ENCODE measurements around the gene EXD2.
"Not testable (repeated sequence)": the region's sequence is repeated elsewhere in the genome, so short reads cannot be mapped to it uniquely, and the experiment has no call there.

Gene EXD2

GRCh38 chr14:69281450-69282169 lies 90.3 kb downstream of the EXD2 start:
- DNase-seq (ENCODE audit: low spot score) = no peak

GRCh38 chr14:69282448-69282847 lies 91.2 kb downstream of the EXD2 start:
- DNase-seq (ENCODE audit: low spot score) = no peak

- DNase-seq (ENCODE audit: low spot score) = no peak
Observed at GRCh38 chr14:69284170-69284569, 92.9 kb downstream of the EXD2 start.

- DNase-seq (ENCODE audit: low spot score) = no peak
Observed at GRCh38 chr14:69285661-69286255, 94.5 kb downstream of the EXD2 start.

GRCh38 chr14:69287098-69288010 lies 96.1 kb downstream of the EXD2 start:
- DNase-seq (ENCODE audit: low spot score) = peak; percentile 45

DNA sequence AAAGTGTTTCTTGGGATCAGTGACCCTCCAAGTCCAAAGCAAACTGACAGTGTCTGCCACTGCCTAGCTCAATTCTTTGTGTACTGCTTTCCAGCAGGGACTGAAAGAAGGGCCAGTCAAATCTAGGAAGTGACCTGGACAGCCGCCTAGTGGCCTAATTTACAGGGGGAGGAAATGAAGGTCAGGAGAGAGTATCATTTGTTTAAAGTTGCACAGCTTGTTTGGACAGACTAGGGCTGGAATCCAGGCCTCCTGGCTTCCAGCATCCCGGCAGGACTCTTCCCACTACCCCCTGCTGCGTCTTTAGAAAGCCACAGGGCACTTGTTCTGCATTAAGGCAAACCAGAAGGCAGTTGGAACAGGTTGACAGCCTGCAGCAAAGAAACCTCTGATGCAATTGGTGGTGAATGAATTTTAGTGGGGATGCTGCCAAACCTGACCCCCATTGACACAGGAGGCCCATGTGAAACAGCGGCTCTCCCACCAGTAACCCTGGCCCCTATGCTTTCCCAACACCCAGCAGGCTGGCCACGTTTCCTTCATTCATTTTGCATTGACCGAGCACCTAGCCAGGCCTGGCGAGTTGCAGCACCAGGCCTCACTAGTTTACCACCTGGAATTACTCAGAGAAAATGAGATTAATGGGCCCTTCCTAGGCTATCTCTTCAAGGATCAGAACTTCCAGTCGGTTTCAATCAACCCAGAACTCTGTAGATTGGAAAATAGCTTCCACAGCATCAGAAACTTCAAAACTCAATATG lies 96.9 kb downstream of the EXD2 start:
- DNase-seq (ENCODE audit: low spot score) = peak; percentile 53

- no peak for DNase-seq (ENCODE audit: low spot score)
Observed at GRCh38 chr14:69288956-69289705, 97.8 kb downstream of the EXD2 start.

- DNase-seq (ENCODE audit: low spot score) = no peak
Observed at GRCh38 chr14:69289811-69290520, 98.7 kb downstream of the EXD2 start.

DNA sequence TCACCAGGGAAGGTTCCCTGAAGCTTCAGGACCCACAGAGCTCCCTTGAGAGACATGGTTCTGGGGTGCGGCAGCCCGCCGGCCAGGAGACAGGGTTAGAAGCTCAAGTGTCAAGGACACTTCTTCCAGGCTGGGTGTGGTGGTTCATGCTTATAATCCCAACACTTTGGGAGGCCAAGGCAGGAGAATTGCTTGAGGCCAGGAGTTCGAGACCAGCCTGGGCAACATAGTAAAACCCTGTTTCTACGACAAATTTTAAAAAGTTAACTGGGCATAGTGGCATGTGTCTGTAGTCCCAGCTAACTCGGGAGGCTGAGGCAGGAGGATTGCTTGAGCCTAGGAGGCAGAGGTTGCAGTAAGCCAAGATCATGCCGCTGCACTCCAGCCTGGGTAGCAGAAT lies 99.6 kb downstream of the EXD2 start:
- not testable (repeated sequence) for DNase-seq (ENCODE audit: low spot score)

DNA sequence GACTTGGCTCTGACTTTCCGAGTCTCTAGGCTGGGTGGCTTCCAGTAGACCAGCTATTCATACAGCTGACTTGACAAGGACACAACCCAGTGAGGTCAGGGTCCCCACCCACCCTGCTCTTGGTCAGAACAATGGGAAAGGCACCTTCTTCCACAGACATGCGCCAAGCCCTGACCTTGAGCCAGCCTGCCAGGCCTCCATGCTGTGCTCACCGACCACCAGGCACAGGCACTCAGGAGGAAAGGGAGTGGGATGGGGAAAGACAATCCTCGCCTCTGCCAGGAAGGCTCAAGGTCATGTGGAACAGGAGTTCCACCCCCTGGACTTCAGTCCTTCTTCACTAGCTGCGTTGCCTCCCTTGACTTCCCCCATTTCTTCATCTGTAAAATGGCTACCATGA lies 100.1 kb downstream of the EXD2 start:
- no peak for DNase-seq (ENCODE audit: low spot score)

- peak; percentile 44 for DNase-seq (ENCODE audit: low spot score)
Observed at GRCh38 chr14:69291891-69292561, 100.7 kb downstream of the EXD2 start.
